Measurements from ENCODE around the gene RABAC1. TPM values are rescaled to one million over a fixed set of nuclear protein-coding genes. Genes with fewer than 3 reads are reported as not detected.
A peak's percentile ranks its signal among the peaks of the same experiment; 100 is the strongest.
"Not testable (repeated sequence)": the region's sequence is repeated elsewhere in the genome, so short reads cannot be mapped to it uniquely, and the experiment has no call there.

Gene RABAC1
- total RNA-seq, 1 donor from 2014 or later = 134 TPM

GRCh38 chr19:41939861-41940730 is 19.0 kb downstream of the RABAC1 start:
- DNase-seq = peak; percentile 75
- ATAC-seq = peak; percentile 54
- Histone ChIP-seq H3K4me3 (peak overlapping the region; percentile 46), H3K36me3 (no peaks in the 10 kb centered on the region), H3K9me3 (no peaks in the 10 kb centered on the region), H3K27me3 (peaks cover 10% of the 10 kb centered on the region), H3K27ac (no peak overlapping the region), H3K4me1 (peaks cover 3% of the 10 kb centered on the region)
- intact Hi-C loops (cut with DNase I) = loop anchor here (10.0 kb wide), 1 partner anchor 75 kb away; the partner anchor contains the start of gene RPS19
- TF ChIP-seq CTCF (IDR thresholded peaks at IDR 0.05) = no peak

- intact Hi-C loops (cut with DNase I) = loop anchor here (10.0 kb wide), 1 partner anchor 74 kb away; the partner anchor contains the start of gene RPS19
- H3K27me3 ChIP-seq = peaks cover 13% of the 10 kb centered on the region
Measured at GRCh38 chr19:41939209-41939608, 19.9 kb downstream of the RABAC1 start.

GRCh38 chr19:41937525-41938468 is 21.3 kb downstream of the RABAC1 start:
- Histone ChIP-seq H3K36me3 (no peaks in the 10 kb centered on the region), H3K4me3 (no peak overlapping the region), H3K4me1 (peaks cover 3% of the 10 kb centered on the region), H3K27me3 (peaks cover 15% of the 10 kb centered on the region), H3K27ac (no peak overlapping the region), H3K9me3 (no peaks in the 10 kb centered on the region)
- ATAC-seq = no peak
- no peak for TF ChIP-seq CTCF (IDR thresholded peaks at IDR 0.05)
- no peak for DNase-seq
- intact Hi-C loops (cut with DNase I) = loop anchor here (10.0 kb wide), 1 partner anchor 73 kb away; the partner anchor contains the start of gene RPS19

More at GRCh38 chr19:41939209-41939608, 19.9 kb downstream of the RABAC1 start:
- H3K9me3 ChIP-seq, H3K36me3 ChIP-seq, H3K4me1 ChIP-seq, H3K4me3 ChIP-seq, ATAC-seq, H3K27ac ChIP-seq, DNase-seq: not testable (repeated sequence)

GRCh38 chr19:41936961-41937360 is 22.2 kb downstream of the RABAC1 start:
- Histone ChIP-seq H3K27ac (no peak overlapping the region), H3K4me3 (no peak overlapping the region), H3K36me3 (no peaks in the 10 kb centered on the region), H3K27me3 (peaks cover 24% of the 10 kb centered on the region), H3K4me1 (peaks cover 3% of the 10 kb centered on the region), H3K9me3 (no peaks in the 10 kb centered on the region)
- no peak for TF ChIP-seq CTCF (IDR thresholded peaks at IDR 0.05)
- intact Hi-C loops (cut with DNase I) = loop anchor here (10.0 kb wide), 1 partner anchor 72 kb away; the partner anchor contains the start of gene RPS19
- DNase-seq (no peak), ATAC-seq (no peak)

GRCh38 chr19:41936416-41936850 is 22.7 kb downstream of the RABAC1 start:
- Histone ChIP-seq H3K27ac (no peak overlapping the region), H3K4me1 (peaks cover 3% of the 10 kb centered on the region), H3K4me3 (no peak overlapping the region), H3K36me3 (no peaks in the 10 kb centered on the region), H3K9me3 (no peaks in the 10 kb centered on the region), H3K27me3 (peaks cover 29% of the 10 kb centered on the region)
- intact Hi-C loops (cut with DNase I) = loop anchor here (10.0 kb wide), 1 partner anchor 72 kb away; the partner anchor contains the start of gene RPS19
- ATAC-seq = no peak
- TF ChIP-seq CTCF (IDR thresholded peaks at IDR 0.05) = no peak
- DNase-seq = no peak

Data from upper lobe of right lung (tissue), 1 donor.